HEK293 (cell line): ENCODE measurements around the gene SAMD14.

ENCODE experiments used
- CTCF ChIP-seq: fragments of 450-650 bp; formaldehyde crosslinking; IDR thresholded peaks from 2 replicates; pipeline ENCODE4 v1.5.1; 2016; ENCODE audit warnings: missing biosample characterization, missing genetic modification characterization
- TCF7L2 ChIP-seq: IDR thresholded peaks from 2 replicates; pipeline ENCODE4 v1.6.1; 2011; ENCODE audit warnings: low read depth, mild to moderate bottlenecking, inconsistent platforms, low read length, moderate library complexity, borderline replicate concordance
- ZNF223 ChIP-seq: fragments of 450-650 bp; formaldehyde crosslinking; IDR thresholded peaks from 2 replicates; pipeline ENCODE4 v1.5.1; 2016; ENCODE audit warnings: missing biosample characterization, missing genetic modification characterization
- ZNF350 ChIP-seq: fragments of 450-650 bp; formaldehyde crosslinking; IDR thresholded peaks from 2 replicates; pipeline ENCODE4 v1.5.0; 2017; ENCODE audit warnings: missing biosample characterization, mild to moderate bottlenecking, missing genetic modification characterization
- ZNF37A ChIP-seq: fragments of 450-650 bp; IDR thresholded peaks from 2 replicates; pipeline ENCODE4 v1.5.1; 2018; ENCODE audit warnings: missing biosample characterization, missing genetic modification characterization
- ZNF600 ChIP-seq: fragments of 450-650 bp; formaldehyde crosslinking; IDR thresholded peaks from 2 replicates; pipeline ENCODE4 v1.5.1; 2016; ENCODE audit warnings: missing biosample characterization, missing genetic modification characterization
- ZNF76 ChIP-seq: fragments of 450-650 bp; formaldehyde crosslinking; IDR thresholded peaks from 2 replicates; pipeline ENCODE4; 2016; ENCODE audit warnings: low read depth, missing biosample characterization, missing genetic modification characterization, borderline replicate concordance
- TF ChIP-seq, protein P1 (sequence below): IDR thresholded peaks from 2 replicates; pipeline ENCODE4 v1.6.1; 2011; ENCODE audit warnings: mild to moderate bottlenecking, low read depth, low read length, borderline replicate concordance
- TF ChIP-seq, protein P2 (sequence below): fragments of 450-650 bp; formaldehyde crosslinking; IDR thresholded peaks from 2 replicates; pipeline ENCODE4 v1.5.1; 2016; ENCODE audit warnings: missing biosample characterization, missing genetic modification characterization

- TF ChIP-seq, protein P1, sequence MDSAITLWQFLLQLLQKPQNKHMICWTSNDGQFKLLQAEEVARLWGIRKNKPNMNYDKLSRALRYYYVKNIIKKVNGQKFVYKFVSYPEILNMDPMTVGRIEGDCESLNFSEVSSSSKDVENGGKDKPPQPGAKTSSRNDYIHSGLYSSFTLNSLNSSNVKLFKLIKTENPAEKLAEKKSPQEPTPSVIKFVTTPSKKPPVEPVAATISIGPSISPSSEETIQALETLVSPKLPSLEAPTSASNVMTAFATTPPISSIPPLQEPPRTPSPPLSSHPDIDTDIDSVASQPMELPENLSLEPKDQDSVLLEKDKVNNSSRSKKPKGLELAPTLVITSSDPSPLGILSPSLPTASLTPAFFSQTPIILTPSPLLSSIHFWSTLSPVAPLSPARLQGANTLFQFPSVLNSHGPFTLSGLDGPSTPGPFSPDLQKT, result no peak
- TF ChIP-seq ZNF350 (tag by site-specific recombination) (no peak), ZNF76 (tag by site-specific recombination) (no peak), ZNF600 (tag by site-specific recombination) (peak; percentile 92), TCF7L2 (no peak), ZNF37A (tag by site-specific recombination) (no peak), CTCF (tag by site-specific recombination) (peak; percentile 87), ZNF223 (tag by site-specific recombination) (no peak)
- TF ChIP-seq, protein P2, sequence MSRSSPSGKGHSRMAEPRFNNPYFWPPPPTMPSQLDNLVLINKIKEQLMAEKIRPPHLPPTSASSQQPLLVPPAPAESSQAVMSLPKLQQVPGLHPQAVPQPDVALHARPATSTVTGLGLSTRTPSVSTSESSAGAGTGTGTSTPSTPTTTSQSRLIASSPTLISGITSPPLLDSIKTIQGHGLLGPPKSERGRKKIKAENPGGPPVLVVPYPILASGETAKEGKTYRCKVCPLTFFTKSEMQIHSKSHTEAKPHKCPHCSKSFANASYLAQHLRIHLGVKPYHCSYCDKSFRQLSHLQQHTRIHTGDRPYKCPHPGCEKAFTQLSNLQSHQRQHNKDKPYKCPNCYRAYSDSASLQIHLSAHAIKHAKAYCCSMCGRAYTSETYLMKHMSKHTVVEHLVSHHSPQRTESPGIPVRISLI (tag by site-specific recombination), result no peak
Observed at GRCh38 chr17:50139950-50140885, 10.3 kb upstream of the SAMD14 start.
